RWPE1 (cell line): Measurements from ENCODE around the gene IFITM10.

Source experiments
- CTCF ChIA-PET: fragments of 350-600 bp; sonication (Branson Sonifier 250); formaldehyde crosslinking; extraction: SDS; loops from one replicate; lab custom pipeline; 2021; lab: Yijun Ruan, JAX
- POLR2A ChIA-PET: fragments of 400-600 bp; formaldehyde crosslinking; extraction: SDS; loops from one replicate; lab custom pipeline; 2020; ENCODE audit warnings: antibody characterized with exemption; ENCODE audit not compliant: low non-redundant PET; lab: Yijun Ruan, JAX
- DNase-seq: peaks from one replicate; pipeline ENCODE4 v3.0.0; 2012; ENCODE audit warnings: low spot score
- H3K27ac ChIP-seq: fragments of 450-650 bp; 2 replicates; pipeline ENCODE4 v1.5.1; 2017
- TF ChIP-seq, protein P1 (sequence below): fragments of 450-650 bp; conservative IDR thresholded peaks from 2 replicates; pipeline ENCODE4 v1.5.1; 2017; ENCODE audit warnings: low read depth, mild to moderate bottlenecking

The IFITM10 gene

DNA sequence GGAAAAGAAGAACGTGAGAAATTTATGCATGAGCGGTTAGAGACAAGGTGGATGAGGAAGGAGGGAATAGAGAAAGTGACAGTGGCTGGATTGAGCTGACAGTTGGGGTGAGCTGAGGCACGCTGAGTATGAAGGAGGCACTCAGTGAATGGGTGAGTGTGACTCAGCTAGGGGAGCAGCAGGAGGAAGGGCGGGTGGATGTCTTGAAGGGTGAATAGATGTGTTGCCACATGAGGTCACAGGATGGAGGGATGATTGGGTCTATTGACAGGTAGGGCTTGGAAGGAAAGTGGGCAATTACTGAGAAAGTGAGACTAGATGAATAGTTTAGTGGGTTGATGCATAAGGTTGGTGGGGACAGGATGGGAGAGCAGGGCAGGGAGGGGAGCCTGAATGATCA lies 8.0 kb downstream of the IFITM10 start:
- ChIA-PET POLR2A (no interaction called here), CTCF (interaction anchor here (0.5 kb wide), 1 partner anchor 114 kb away, joined by 3 read pairs; no protein-coding TSS in a partner anchor)
- TF ChIP-seq, protein P1, sequence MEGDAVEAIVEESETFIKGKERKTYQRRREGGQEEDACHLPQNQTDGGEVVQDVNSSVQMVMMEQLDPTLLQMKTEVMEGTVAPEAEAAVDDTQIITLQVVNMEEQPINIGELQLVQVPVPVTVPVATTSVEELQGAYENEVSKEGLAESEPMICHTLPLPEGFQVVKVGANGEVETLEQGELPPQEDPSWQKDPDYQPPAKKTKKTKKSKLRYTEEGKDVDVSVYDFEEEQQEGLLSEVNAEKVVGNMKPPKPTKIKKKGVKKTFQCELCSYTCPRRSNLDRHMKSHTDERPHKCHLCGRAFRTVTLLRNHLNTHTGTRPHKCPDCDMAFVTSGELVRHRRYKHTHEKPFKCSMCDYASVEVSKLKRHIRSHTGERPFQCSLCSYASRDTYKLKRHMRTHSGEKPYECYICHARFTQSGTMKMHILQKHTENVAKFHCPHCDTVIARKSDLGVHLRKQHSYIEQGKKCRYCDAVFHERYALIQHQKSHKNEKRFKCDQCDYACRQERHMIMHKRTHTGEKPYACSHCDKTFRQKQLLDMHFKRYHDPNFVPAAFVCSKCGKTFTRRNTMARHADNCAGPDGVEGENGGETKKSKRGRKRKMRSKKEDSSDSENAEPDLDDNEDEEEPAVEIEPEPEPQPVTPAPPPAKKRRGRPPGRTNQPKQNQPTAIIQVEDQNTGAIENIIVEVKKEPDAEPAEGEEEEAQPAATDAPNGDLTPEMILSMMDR, result no peak
- H3K27ac ChIP-seq, result peak overlapping the region; percentile 51
- no peak for DNase-seq

DNA sequence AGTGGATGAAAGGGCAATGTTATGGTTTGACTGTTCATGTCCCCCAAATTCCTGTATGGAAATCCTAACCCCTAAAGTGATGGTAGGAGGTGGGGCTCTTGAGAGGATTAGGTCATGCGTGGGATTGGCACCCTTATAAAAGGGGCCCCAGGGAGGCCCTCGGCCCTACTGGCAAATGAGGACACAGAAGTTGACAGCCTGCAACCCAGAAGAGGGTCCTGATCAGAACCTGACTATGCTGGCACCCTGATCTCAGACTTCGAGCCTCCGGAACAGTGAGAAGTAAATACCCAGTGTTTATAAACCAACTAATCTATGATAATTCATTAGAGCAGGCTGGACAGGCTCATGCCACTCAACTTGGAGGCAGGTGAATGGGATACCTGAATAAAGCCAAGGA lies 8.7 kb downstream of the IFITM10 start:
- POLR2A ChIA-PET, result no interaction called here
- H3K27ac ChIP-seq, result peak overlapping the region; percentile 43; the same call in 1 of the 2 replicates
- CTCF ChIA-PET, result no interaction called here
- no peak for DNase-seq
- TF ChIP-seq, protein P1, result no peak

DNA sequence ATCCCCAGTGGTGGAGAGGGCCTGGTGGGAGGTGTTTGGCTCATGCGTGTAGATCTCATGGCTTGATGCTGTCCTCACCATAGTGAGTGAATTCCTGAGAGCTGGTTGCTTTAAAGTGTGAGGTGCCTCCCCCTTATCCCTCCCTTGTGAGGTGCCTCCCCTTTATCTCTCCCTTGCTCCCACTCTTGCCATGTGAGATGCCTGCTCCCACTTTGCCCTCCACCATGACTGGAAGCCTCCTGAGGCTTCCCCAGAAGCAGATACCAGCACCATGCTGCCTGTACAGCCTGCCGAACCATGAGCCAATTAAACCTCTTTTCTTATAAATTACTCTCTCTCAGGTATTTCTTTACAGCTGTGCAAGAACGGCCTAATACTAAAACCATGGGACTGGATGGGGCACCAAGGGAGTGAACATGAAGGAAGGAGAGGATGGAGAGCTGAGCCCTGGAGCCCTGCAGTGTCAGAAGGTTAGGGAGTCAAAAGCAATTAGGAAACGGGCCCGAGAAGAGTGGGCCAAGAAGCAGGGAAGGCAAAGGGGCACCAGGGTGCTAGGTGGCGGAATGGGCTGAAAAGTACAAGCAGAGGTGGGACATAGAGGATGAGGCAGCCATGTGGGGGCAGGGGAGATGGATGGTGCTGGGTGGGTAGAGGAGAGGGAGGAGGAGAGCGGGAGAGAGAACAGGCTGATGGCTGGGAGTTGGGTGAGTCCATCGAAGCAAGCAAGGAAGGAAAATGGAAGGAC lies 9.4 kb downstream of the IFITM10 start:
- peak overlapping the region; percentile 43 for H3K27ac ChIP-seq
- TF ChIP-seq, protein P1, result no peak
- ChIA-PET POLR2A (no interaction called here), CTCF (no interaction called here)
- DNase-seq, result no peak

DNA sequence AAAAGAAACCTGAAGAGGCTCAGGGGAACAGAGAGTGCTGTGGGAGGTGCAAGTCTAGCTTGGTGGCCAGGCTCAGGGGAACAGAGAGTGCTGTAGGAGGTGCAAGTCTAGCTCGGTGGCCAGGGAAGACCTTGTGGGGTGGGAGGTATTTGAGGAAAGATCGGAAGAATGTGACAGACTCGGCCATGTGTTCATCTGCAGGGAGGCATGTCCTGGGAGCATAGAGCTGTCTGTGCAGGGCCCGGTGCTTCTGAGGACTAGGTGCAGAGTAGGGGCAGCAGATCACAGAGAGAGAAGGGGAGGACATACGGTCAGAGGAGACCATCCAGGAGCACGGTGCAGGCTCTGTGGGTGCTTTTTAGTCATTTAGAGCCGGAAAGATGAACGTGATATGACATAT lies 10.8 kb downstream of the IFITM10 start:
- ChIA-PET POLR2A (no interaction called here), CTCF (interaction anchor here (0.6 kb wide), 1 partner anchor 141 kb away, joined by 3 read pairs; no protein-coding TSS in a partner anchor)
- TF ChIP-seq, protein P1, result no peak
- H3K27ac ChIP-seq, result no peak overlapping the region; the same call in 1 of the 2 replicates
- DNase-seq, result no peak

DNA sequence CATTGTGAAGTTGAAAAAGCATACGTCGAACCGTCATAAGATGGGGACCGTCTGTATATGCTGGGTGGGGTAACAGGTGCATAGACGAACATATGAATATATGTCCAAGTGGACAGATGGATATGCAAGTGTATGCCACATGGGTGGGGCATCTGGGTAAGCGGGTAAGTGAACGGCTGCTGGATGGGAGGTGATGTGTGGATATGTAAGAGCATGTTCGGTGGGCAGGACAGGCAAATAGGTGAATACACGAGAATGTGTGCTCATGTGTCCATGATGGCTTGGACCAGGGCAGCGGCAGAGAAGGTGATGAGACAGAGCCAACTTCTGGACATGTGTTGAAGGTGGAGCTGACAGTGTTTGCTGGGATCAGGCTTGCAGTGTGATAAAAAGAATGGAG lies 12.0 kb downstream of the IFITM10 start:
- CTCF ChIA-PET, result no interaction called here
- no peak for DNase-seq
- H3K27ac ChIP-seq, result no peak overlapping the region
- POLR2A ChIA-PET, result no interaction called here
- TF ChIP-seq, protein P1, result no peak

DNA sequence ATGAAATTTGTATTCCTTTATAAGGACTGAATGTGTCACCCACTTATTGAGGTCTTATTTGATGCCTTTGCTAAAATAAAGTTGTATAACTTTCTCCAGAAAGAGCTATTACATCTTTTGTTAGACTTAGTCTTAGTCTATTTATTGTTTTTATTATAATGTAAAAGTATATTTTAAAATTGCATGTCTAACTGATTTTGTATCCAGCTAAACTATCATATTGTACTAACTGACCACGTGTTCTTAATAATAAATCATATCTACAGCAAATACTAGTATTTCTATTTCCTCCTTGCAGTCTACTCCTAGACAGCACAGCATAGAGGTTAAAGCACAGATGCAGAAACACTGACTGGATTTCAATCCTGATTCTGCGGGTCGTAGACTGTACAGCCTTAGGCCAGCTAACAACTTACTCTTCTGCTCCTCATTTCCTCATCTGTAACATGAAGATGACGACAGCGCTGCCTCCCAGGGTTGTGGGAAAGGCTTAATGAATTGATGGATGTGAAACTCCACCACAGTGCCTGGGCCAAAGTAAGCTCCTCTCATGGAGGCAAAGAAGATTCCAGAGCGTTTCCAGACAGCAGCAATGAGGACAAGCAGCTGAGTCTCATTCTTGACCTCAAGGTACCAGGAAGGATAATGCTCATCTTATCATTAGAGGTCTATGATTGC lies 13.2 kb downstream of the IFITM10 start:
- TF ChIP-seq, protein P1, result no peak
- H3K27ac ChIP-seq, result no peak overlapping the region
- POLR2A ChIA-PET, result no interaction called here
- no peak for DNase-seq
- CTCF ChIA-PET, result interaction anchor here (0.5 kb wide), 1 partner anchor 175 kb away, joined by 3 read pairs; no protein-coding TSS in a partner anchor
